Nephron progenitor cell (in vitro differentiated cells): ENCODE measurements around the gene ZSWIM6.

Source experiments
- DNase-seq: peaks from one replicate; pipeline ENCODE4 v3.0.0; 2021
- H3K27ac Mint-ChIP-seq: 2 replicates; pipeline ENCODE4 v1.8.0; 2021; ENCODE audit warnings: mild to moderate bottlenecking, moderate library complexity, mixed read lengths
- H3K27me3 Mint-ChIP-seq: 2 replicates; pipeline ENCODE4 v1.8.0; 2021; ENCODE audit warnings: mild to moderate bottlenecking, low read depth, mixed read lengths; ENCODE audit not compliant: poor library complexity
- H3K36me3 Mint-ChIP-seq: 2 replicates; pipeline ENCODE4 v1.8.0; 2021; ENCODE audit warnings: low read depth, mixed read lengths
- H3K4me1 Mint-ChIP-seq: 2 replicates; pipeline ENCODE4 v1.8.0; 2021; ENCODE audit warnings: mixed read lengths
- H3K4me3 Mint-ChIP-seq: 2 replicates; pipeline ENCODE4 v1.8.0; 2021; ENCODE audit warnings: mild to moderate bottlenecking, moderate library complexity, mixed read lengths
- H3K9me3 Mint-ChIP-seq: 2 replicates; pipeline ENCODE4 v1.8.0; 2021; ENCODE audit warnings: mild to moderate bottlenecking, moderate library complexity, mixed read lengths
- CTCF ChIP-seq: fragments of 200-600 bp; sonication (generic); IDR thresholded peaks from 2 replicates; pipeline ENCODE4 v1.5.0; 2021; ENCODE audit warnings: antibody characterized with exemption

ZSWIM6 gene

GRCh38 chr5:61423487-61424145, 91.6 kb downstream of the ZSWIM6 start:
- peaks cover 16% of the 10 kb centered on the region for H3K4me1 Mint-ChIP-seq
- peaks cover 3% of the 10 kb centered on the region for H3K27me3 Mint-ChIP-seq
- TF ChIP-seq CTCF = no peak
- H3K4me3 Mint-ChIP-seq = no peak overlapping the region
- peaks cover 38% of the 10 kb centered on the region for H3K36me3 Mint-ChIP-seq
- DNase-seq = no peak
- peak overlapping the region; percentile 36 for H3K27ac Mint-ChIP-seq
- H3K9me3 Mint-ChIP-seq = peaks cover 29% of the 10 kb centered on the region

GRCh38 chr5:61425918-61426317, 93.9 kb downstream of the ZSWIM6 start:
- no peak for DNase-seq
- no peak overlapping the region for H3K27ac Mint-ChIP-seq

GRCh38 chr5:61429906-61430305, 97.8 kb downstream of the ZSWIM6 start:
- peaks cover 12% of the 10 kb centered on the region for H3K9me3 Mint-ChIP-seq
- peaks cover 3% of the 10 kb centered on the region for H3K27me3 Mint-ChIP-seq
- H3K4me1 Mint-ChIP-seq = no peaks in the 10 kb centered on the region
- no peak for DNase-seq
- H3K4me3 Mint-ChIP-seq = no peak overlapping the region
- peak overlapping the region; percentile 23 for H3K27ac Mint-ChIP-seq
- H3K36me3 Mint-ChIP-seq = peaks cover 20% of the 10 kb centered on the region
- TF ChIP-seq CTCF = no peak

More at GRCh38 chr5:61425918-61426317, 93.9 kb downstream of the ZSWIM6 start:
- Mint-ChIP-seq H3K4me3 (no peak overlapping the region), H3K9me3 (peaks cover 34% of the 10 kb centered on the region), H3K27me3 (peaks cover 3% of the 10 kb centered on the region), H3K36me3 (peaks cover 44% of the 10 kb centered on the region), H3K4me1 (peaks cover 16% of the 10 kb centered on the region)
- TF ChIP-seq CTCF = no peak

- Mint-ChIP-seq H3K36me3 (peaks cover 29% of the 10 kb centered on the region), H3K27me3 (no peaks in the 10 kb centered on the region), H3K4me3 (no peak overlapping the region), H3K4me1 (no peaks in the 10 kb centered on the region), H3K9me3 (peaks cover 12% of the 10 kb centered on the region), H3K27ac (peak overlapping the region; percentile 59)
- no peak for TF ChIP-seq CTCF
- DNase-seq = no peak
Measured at GRCh38 chr5:61431923-61432620, 100.0 kb downstream of the ZSWIM6 start.

GRCh38 chr5:61435368-61435767, 103.3 kb downstream of the ZSWIM6 start:
- Mint-ChIP-seq H3K27me3 (no peaks in the 10 kb centered on the region), H3K4me1 (no peaks in the 10 kb centered on the region), H3K4me3 (no peak overlapping the region), H3K27ac (no peak overlapping the region), H3K9me3 (peaks cover 18% of the 10 kb centered on the region), H3K36me3 (peaks cover 38% of the 10 kb centered on the region)
- no peak for TF ChIP-seq CTCF
- no peak for DNase-seq
